Measurements from ENCODE around the gene TUBE1. TPM values are rescaled to one million over a fixed set of nuclear protein-coding genes. Genes with fewer than 3 reads are reported as not detected.
A peak's percentile ranks its signal among the peaks of the same experiment; 100 is the strongest.

Gene TUBE1
- polyA plus RNA-seq, 1 experiment: 24.3 TPM

DNA sequence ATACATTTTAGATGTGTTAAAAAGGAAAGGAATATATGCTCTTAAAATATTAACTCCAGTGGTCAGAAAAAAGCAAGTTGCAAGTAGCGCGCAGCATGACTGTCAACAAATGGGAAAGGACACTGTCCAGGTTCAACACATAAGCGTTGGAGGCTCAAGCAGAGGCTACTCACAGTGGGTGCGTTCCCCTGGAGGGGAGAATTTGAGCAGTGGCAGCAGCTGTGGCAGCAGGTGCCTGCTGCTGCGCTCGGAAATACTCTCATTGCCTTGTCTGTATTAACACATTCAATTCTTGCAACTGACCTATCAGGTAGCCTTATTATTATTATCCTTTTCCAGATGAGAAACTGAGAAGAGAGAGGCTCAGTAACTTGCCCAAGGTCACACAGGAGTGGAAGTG, 55.3 kb downstream of the TUBE1 start:
- POLR2A ChIA-PET: no interaction called here
- peaks cover 14% of the 10 kb centered on the region for H3K27me3 ChIP-seq (ENCODE audit: control insufficient read depth, insufficient read depth, low read length)
- no peak overlapping the region for H3K27ac ChIP-seq (ENCODE audit: low read depth, low read length)
- no peak overlapping the region for H3K4me3 ChIP-seq (ENCODE audit: low read depth, low read length)
- TF ChIP-seq, protein P1, sequence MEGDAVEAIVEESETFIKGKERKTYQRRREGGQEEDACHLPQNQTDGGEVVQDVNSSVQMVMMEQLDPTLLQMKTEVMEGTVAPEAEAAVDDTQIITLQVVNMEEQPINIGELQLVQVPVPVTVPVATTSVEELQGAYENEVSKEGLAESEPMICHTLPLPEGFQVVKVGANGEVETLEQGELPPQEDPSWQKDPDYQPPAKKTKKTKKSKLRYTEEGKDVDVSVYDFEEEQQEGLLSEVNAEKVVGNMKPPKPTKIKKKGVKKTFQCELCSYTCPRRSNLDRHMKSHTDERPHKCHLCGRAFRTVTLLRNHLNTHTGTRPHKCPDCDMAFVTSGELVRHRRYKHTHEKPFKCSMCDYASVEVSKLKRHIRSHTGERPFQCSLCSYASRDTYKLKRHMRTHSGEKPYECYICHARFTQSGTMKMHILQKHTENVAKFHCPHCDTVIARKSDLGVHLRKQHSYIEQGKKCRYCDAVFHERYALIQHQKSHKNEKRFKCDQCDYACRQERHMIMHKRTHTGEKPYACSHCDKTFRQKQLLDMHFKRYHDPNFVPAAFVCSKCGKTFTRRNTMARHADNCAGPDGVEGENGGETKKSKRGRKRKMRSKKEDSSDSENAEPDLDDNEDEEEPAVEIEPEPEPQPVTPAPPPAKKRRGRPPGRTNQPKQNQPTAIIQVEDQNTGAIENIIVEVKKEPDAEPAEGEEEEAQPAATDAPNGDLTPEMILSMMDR (IDR thresholded peaks at IDR 0.05; ENCODE audit: low read depth, low read length): no peak
- H3K9me3 ChIP-seq (ENCODE audit: control insufficient read depth, insufficient read depth, low read length): no peaks in the 10 kb centered on the region
- no peak for DNase-seq (ENCODE audit: low read depth, low spot score)
- CTCF ChIA-PET: interaction anchor here (0.7 to 1.3 kb wide), 3 partner anchors 10 to 321 kb away, joined by 3 to 6 read pairs (median 6); no protein-coding TSS in a partner anchor

DNA sequence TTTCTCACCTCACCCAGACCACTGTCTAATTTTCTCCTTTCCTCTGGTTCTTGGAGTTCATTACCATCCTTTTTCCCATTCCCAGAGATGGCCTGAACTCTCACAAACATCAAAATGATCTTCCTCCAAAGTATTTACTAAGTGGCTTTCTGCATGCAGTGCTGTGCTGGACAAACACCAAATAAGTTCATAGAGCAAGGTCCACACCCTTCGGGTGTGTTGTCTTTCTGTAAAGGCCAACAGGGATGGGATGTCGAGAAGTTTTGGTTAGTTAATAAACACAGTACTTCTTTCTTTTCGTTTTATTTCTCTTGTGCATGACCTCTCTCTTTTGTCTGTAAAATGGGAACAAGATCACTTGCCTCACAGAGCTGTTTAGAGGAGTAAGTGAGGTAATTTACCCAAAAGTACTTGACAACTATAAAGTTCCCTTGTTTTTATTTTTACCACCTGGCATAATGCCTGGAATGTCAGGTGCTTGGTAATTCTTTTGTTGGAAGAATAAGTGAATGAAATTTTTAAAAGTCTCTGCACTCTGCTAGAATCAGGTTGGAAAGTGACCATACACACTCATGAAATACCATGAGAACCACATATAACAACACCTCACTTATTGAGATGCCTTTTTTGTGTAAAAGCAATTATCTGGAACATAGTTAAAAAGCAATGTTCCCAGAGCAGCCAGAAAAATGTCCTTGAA, 56.2 kb downstream of the TUBE1 start:
- CTCF ChIA-PET: interaction anchor here (1.1 to 1.3 kb wide), 2 partner anchors 11 to 12 kb away, joined by 3 to 5 read pairs; no protein-coding TSS in a partner anchor

DNA sequence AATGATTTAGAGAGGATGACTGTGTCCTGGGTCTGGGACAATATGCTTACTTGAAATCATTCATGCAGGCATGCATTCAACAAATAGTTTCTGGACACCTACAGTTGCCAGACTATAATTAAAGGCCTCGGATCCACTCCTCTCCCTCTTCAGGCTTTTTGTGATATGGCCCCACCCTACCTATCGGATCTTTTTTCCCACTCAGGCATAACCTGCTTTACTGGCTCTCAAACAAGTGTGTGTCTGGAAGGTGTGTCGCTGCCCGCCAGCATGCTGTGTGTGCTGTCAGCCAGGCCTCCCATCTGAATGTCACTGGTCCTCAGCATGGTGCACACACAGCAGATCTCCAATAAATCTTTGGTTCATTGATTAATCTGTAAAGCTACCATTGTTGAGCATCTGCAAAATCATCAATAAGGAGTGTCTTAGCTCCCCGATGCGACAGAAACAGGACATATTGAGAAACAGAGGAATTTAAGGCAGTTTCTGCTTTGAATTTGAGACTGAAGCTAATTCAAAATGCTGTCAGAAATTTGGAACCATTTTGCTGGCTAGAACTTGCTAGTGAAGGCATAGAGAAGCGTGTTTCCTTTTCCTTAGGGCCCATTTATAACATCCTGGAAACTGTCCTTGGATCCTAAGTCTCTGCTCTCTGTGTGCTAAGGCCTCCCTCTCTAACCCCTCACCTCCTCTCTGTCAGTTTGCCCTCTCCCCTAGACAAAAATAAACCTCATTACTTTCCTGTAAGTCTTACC, 56.9 kb downstream of the TUBE1 start:
- Histone ChIP-seq H3K27me3 (ENCODE audit: control insufficient read depth, insufficient read depth, low read length) (peaks cover 14% of the 10 kb centered on the region), H3K4me3 (ENCODE audit: low read depth, low read length) (no peak overlapping the region), H3K9me3 (ENCODE audit: control insufficient read depth, insufficient read depth, low read length) (no peaks in the 10 kb centered on the region), H3K27ac (ENCODE audit: low read depth, low read length) (no peak overlapping the region)
- TF ChIP-seq, protein P1 (IDR thresholded peaks at IDR 0.05; ENCODE audit: low read depth, low read length): no peak
- ChIA-PET CTCF (interaction anchor here (1.1 to 1.3 kb wide), 2 partner anchors 12 to 13 kb away, joined by 3 to 5 read pairs; no protein-coding TSS in a partner anchor), POLR2A (no interaction called here)
- DNase-seq (ENCODE audit: low read depth, low spot score): no peak

More for the DNA sequence above, 56.2 kb downstream of the TUBE1 start:
- Histone ChIP-seq H3K4me3 (ENCODE audit: low read depth, low read length) (no peak overlapping the region), H3K27me3 (ENCODE audit: control insufficient read depth, insufficient read depth, low read length) (peaks cover 14% of the 10 kb centered on the region), H3K27ac (ENCODE audit: low read depth, low read length) (no peak overlapping the region), H3K9me3 (ENCODE audit: control insufficient read depth, insufficient read depth, low read length) (no peaks in the 10 kb centered on the region)
- TF ChIP-seq, protein P1 (IDR thresholded peaks at IDR 0.05; ENCODE audit: low read depth, low read length): no peak
- no peak for DNase-seq (ENCODE audit: low read depth, low spot score)
- POLR2A ChIA-PET: no interaction called here

DNA sequence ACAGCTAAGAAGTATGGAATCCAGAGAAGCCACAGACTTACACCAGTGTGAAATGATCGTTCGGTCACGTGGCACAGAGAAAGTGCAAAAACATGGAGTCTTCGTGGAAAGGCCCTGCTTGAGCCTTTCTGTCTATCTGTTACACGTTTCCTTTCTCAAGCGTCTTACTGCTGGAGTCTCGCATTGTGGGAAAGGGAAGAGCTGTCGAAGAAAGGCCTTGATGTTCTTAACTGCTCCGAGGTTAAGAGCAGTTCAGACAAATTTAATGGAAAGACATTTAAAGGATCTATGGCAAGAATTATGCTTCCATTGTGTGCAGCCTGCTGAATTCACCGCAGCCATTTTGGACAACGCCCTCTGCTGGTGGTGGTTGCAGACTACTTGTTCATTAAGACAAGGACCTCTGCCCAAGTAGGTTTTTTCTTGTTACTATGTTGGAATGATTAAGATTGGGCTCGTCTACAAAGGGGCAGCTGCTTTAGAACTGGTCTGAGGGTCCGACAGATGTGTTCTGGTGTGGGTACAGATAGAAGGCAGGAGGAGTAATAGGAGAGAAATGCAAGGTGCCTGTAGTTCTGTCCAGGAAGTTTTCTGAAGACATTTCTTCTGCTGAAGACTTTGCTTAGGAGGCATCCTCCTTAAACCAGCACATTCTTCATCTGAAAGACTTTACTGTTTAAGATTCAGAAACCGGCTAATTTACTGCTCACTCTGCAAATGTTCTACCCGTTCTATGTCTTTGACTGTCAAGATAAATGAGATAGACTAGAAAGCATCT, 58.0 kb downstream of the TUBE1 start:
- POLR2A ChIA-PET: no interaction called here
- H3K9me3 ChIP-seq (ENCODE audit: control insufficient read depth, insufficient read depth, low read length): no peaks in the 10 kb centered on the region
- H3K27ac ChIP-seq (ENCODE audit: low read depth, low read length): no peak overlapping the region
- TF ChIP-seq, protein P1 (IDR thresholded peaks at IDR 0.05; ENCODE audit: low read depth, low read length): peak; percentile 77
- no peak overlapping the region for H3K4me3 ChIP-seq (ENCODE audit: low read depth, low read length)
- H3K27me3 ChIP-seq (ENCODE audit: control insufficient read depth, insufficient read depth, low read length): peaks cover 14% of the 10 kb centered on the region
- DNase-seq (ENCODE audit: low read depth, low spot score): peak; percentile 41
- CTCF ChIA-PET: interaction anchor here (0.8 to 3.2 kb wide), 12 partner anchors 9 to 334 kb away, joined by 3 to 39 read pairs (median 4); no protein-coding TSS in a partner anchor
